GM12891 (cell line): ENCODE measurements around the gene SAG.

Experiments
- POLR2A ChIP-seq: IDR thresholded peaks from 2 replicates; pipeline ENCODE4 v1.6.1; 2011; ENCODE audit warnings: low read depth, low read length, control low read depth
- TAF1 ChIP-seq: IDR thresholded peaks from 2 replicates; pipeline ENCODE4 v1.6.1; 2011; ENCODE audit warnings: low read depth, low read length, control low read depth

GRCh38 chr2:233379441-233379840 lies 71.8 kb downstream of the SAG start:
- TF ChIP-seq TAF1 (no peak), POLR2A (no peak)
